Stimulated activated CD8-positive, alpha-beta memory T cell treated with anti-CD3 and anti-CD28 coated beads, Interleukin-12 subunit alpha, Interleukin-12 subunit beta, amount 100 ng/mL, for 4 hours (primary cell): ENCODE data around the gene CEP112.

ENCODE experiments used
- DNase-seq: peaks from one replicate; pipeline ENCODE4 v3.0.0-alpha.2; 2020; ENCODE audit warnings: low read depth

CEP112 gene

GRCh38 chr17:65593092-65593854, 598.7 kb downstream of the CEP112 start:
- no peak for DNase-seq

DNA sequence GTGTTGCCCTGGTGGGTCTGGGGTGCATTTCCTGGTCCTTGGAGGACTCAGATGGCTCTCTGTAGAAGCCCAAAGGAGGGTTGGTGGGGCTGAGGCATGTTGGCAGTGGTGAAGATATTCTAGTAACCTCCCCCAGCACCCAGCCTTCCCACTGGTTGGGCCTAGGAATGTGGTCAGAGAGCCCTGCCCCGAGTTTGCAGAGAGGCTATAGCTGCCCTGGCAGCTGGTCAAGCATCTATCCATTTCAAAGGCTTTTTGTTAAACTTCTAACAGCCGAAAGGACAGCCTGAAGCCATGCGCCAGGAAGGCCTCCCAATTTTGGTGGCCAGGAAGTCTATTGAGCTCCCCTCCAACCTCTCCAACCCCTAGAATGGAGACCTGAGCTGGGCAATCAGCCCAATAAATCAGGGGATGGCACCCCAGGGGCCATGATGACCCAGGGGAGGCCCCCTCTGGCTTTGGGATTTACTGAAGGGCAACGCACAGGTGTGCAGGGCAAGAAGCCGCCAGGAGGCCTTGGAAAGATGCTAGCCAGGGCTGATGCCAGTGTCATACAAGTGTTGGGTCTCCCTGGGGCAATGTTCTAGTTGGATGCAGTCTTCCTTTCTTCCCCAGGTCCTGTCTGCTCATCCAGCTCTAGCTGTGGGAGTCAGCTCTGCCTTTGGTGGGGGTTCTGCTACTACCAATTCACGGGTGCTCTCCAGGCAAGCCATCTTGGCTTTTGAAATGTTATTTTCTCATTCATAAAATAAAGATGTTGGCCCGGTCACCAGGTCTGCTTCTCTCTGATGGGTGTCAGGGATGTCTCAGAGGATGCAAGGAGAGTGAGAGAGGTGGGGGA, 599.6 kb downstream of the CEP112 start:
- no peak for DNase-seq

DNA sequence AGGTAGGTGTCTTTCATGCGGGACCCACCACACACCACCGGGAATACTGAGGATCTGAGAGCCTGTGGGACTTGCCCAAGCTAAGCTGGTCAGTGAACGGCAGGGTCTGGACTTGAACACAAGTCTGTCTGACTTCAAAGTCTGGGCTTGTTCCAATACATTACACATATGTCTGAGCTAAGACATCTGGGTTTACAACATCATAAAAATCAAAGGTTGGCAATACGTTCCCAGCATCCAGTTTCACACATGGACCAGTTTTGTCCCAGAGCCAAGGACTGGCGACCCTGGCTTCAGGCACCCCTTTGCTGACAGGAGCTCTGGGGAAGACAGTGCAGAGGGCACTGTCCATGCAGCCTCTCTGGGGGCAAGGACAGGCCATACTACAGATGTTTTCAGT, 602.6 kb downstream of the CEP112 start:
- no peak for DNase-seq

DNA sequence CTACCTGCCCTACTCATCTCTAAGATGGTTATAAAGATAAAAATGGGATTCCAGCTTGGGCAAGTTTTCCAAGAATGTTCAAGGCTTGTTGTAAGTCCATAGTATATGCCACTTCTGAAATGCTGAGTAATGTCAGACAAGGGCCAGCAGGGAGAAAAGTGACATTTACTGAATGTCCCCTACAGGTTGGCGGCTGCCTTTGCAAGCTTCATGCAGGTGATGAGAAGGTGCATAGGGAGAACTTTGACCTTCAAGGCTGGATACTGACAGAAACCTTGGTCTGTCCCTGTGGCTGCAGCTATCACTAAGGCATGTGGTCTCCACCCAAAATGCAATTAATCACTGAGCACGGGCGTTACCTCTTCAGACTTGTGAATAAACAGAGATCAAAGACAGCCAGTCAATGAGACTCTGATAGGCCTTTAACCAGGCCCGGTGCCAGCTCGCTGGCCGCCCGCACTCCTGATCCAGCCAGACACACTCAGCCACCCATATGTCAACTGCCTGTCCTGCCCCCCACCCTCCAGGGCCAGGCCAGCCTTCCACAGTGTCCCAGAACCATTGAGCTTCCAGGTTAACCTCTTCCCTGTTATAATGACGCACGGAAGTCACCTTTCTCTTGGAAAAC, 603.6 kb downstream of the CEP112 start:
- no peak for DNase-seq

GRCh38 chr17:65587534-65588180, 604.3 kb downstream of the CEP112 start:
- no peak for DNase-seq

DNA sequence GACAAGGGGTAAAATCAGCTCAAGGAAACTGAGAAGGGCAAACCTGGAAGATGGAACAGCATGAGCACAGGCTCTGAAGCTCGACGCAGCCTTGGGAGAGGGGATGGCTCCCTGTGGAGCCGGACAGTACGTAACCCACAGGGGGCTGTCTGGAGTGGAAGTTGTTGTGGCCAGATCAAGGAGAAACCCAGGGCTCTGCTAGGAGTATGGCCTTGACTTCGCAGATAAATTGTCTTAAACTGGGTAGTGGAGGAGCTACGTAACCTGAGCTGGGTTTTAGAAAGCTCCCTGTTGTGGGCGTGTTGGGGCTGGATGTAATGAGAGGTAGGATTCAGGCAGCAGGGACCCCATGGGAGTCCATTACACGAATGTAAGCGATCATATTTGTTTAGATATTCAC, 605.0 kb downstream of the CEP112 start:
- no peak for DNase-seq
